ENCODE measurements around the gene TMIE.
"Not testable (repeated sequence)": the region's sequence is repeated elsewhere in the genome, so short reads cannot be mapped to it uniquely, and the experiment has no call there.

The TMIE gene

DNA sequence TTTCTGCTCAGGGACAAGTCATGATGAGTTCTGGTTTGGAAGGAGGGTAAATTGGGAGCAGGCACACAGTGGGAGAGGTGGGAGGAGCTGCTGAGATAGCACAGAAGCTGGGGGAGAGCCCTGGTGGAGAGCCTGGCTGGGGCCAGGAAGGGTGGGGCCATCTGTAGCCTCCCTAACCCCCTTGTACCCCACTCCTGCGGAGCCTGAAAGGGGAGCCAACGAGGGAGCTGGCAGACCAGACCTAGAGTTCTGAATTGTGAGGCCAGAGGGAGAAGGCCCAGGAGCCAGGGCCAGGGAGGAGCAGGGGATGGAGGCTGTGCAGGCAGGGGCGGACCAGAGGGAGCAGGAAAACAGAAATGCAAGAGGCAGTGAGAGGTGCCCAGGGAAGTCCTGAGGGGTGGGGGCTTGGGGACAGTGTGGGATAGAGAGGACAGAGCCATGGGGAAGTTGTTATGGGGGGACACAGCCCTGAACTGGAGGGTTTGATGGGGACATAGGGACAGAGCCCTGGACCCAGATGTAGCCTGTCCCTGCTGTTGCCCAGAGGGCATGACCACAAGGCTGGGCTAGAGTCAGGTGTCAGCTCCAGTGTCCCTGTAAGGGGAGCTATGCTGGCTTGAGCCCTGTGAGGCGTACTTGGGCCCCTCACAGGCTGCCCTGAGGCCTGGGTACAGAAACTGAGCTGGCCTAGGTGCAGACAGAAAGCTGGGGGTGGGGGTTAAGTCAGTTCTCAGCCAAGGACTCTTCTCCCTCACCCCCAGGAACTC, 1.2 kb downstream of the TMIE start:
- no peak for DNase-seq (ENCODE audit: low spot score)
- TF ChIP-seq, protein P1, sequence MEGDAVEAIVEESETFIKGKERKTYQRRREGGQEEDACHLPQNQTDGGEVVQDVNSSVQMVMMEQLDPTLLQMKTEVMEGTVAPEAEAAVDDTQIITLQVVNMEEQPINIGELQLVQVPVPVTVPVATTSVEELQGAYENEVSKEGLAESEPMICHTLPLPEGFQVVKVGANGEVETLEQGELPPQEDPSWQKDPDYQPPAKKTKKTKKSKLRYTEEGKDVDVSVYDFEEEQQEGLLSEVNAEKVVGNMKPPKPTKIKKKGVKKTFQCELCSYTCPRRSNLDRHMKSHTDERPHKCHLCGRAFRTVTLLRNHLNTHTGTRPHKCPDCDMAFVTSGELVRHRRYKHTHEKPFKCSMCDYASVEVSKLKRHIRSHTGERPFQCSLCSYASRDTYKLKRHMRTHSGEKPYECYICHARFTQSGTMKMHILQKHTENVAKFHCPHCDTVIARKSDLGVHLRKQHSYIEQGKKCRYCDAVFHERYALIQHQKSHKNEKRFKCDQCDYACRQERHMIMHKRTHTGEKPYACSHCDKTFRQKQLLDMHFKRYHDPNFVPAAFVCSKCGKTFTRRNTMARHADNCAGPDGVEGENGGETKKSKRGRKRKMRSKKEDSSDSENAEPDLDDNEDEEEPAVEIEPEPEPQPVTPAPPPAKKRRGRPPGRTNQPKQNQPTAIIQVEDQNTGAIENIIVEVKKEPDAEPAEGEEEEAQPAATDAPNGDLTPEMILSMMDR (IDR thresholded peaks at IDR 0.05; ENCODE audit: extremely low read depth, missing control alignments), result no peak

DNA sequence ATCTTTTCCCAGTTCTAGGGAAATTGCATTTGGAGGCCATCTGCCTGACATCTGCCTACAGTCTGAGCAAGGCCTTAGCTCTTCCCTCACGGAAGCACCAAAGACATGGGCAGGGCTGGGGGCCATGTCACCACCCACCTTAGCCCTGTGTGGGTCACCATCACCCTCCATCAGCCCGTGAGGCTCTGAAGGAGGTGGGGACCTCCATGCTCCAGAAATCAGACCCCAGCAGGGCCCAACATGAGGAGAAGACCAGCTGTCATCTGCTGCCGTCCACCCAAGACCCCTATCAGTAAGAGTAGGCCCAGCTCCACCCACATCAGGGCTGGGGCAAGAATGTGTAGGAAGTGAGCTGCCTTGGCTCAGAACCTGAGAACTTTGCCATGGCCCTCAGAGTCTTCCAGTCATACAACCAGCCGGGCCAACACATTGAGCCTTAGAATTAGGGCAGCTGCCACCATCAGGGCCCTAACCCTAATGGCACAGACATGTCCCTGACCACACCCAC, 1.9 kb downstream of the TMIE start:
- TF ChIP-seq, protein P1 (IDR thresholded peaks at IDR 0.05; ENCODE audit: extremely low read depth, missing control alignments), result no peak
- no peak for DNase-seq (ENCODE audit: low spot score)

DNA sequence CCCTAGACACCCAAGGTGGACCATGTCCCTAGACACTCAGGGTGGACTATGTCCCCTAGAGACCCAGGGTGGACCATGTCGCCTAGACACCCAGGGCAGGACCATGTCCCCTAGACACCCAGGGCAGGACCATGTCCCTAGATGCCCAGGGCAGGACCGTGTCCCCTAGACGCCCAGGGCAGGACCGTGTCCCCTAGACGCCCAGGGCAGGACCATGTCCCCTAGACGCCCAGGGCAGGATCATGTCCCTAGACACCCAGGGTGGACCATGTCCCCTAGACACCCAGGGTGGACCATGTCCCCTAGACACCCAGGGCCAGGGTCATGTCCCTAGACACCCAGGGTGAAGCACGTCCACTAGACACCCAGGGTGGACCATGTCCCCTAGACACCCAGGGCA, 3.2 kb downstream of the TMIE start:
- DNase-seq (ENCODE audit: low spot score), result not testable (repeated sequence)

DNA sequence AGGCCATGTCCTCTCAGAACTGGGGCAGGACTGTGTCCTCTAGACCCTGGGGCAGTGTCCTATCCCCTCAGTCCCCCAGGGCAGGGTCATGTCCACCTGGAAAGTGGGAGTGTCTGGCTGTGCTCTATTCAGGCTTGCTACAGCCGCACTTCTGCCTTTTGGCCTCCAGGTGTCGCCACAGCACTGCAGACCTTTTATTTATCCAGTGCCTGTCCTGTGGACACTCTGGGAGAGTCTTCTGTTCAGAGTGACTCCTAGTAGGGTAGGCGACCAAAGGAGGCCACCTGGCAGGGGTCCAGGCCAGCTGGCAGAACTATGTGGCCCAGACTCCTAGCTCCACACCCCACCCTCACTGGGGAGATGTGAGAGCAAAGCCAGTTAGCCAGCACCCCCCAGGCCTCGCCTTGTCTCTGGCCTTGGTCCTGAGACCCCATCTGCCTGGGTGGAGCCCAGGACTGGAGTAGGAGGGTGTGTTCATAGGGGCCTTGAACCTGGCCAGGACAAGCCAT, 3.9 kb downstream of the TMIE start:
- TF ChIP-seq, protein P1 (IDR thresholded peaks at IDR 0.05; ENCODE audit: extremely low read depth, missing control alignments), result peak; percentile 97
- peak; percentile 85 for DNase-seq (ENCODE audit: low spot score)

DNA sequence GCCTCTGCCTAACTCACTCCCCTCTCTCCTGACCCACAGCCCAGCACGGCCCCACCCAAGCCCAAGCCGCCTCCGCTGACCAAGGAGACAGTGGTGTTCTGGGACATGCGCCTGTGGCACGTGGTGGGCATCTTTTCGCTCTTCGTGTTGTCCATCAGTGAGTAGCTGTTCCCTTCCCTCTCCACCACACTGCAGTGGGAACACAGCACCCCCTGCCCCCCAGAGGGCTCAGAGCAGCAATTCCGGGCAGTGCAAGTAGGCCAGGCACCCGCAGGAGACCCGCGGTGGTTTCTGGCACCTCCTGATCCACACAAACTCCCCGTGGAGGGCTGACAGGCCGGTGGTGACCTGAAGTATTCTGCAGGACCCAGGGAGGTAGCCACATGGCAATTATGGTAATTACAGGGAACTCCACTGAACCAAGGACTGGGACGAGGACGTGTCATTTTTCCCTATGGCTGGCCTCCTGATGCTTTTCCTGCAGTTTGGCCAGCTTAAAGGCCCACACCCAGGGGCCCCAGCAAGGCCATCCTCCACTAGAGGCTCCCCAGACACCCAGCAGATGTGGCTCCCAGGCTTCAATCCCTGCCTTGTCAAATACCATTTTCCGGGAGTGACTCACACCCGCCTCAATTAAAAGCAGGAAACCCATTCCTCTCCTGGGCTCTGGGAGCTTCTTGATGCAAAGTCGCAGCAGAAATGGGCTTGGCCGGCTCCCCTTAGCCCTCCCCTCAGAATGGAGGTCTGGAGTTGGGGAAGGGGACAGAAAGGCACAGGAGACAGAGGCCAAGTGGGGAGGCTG, 4.8 kb downstream of the TMIE start:
- no peak for DNase-seq (ENCODE audit: low spot score)

DNA sequence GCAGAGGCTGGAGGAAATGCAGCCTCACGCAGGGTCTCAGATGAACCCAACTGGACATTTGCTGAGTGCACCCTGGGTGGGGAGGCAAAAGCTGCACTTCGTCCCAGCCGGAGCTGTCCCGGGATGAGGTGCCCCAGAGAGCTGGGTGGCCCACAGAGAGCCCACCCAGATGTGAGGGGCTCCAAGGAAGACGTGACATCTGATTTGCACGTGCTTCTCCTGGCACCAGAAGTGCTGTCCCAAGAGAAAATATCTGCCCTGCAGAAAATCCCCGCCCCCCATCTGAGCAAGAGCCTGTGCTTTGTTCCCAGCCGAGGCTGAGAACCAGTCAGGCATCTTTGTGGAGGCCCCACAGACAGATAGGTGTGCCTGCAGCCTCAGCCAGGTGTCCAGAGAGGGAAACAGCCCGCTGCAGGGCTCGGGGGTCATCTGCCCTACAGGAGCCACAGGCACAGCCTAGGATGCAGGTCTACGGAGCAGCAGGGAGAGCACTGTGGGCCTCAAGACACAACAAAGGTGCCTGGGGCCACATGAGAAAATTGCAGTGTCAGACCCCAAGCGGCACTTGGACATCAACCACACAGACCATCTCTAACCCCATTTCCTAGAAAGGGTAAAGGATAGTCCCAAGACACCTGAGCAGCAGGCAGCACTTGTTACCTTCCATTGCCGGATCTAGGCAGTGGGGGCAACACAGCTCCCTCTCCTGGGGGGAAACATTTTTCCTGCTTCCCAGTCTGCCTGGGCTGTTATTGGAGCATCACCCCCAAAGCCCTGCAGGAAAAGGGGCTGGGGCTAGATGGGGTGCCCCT, 5.8 kb downstream of the TMIE start:
- TF ChIP-seq, protein P1 (IDR thresholded peaks at IDR 0.05; ENCODE audit: extremely low read depth, missing control alignments), result no peak
- no peak for DNase-seq (ENCODE audit: low spot score)

More for the DNA sequence above, 4.8 kb downstream of the TMIE start:
- TF ChIP-seq, protein P1 (IDR thresholded peaks at IDR 0.05; ENCODE audit: extremely low read depth, missing control alignments), result no peak

DNA sequence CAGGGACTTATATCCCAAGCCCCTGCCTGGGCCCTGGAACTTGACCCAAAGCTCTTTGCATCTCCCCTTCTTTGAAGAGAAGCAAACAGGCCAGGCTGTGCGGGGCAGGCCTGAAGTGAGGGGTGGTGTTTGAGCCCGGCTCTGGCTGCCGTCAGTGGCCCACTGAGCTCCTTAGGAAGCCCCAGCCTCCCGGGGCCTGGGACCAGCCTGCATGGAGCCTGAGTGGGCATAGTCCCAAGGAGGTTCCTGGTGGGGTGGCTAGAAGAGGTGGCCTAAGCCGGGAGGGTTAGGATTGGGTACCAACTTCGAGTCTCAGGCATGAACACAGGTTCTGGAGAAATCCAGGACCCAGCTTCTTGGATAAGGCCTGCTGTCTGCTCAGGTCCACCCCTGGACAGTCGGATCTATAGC, 6.4 kb downstream of the TMIE start:
- DNase-seq (ENCODE audit: low spot score), result no peak
- TF ChIP-seq, protein P1 (IDR thresholded peaks at IDR 0.05; ENCODE audit: extremely low read depth, missing control alignments), result no peak
